ENCODE results near the gene SLF1. TPM values are rescaled to one million over a fixed set of nuclear protein-coding genes. Genes with fewer than 3 reads are reported as not detected.

The SLF1 gene
- total RNA-seq, 1 experiment from 2014 or later, result 22.7 TPM

DNA sequence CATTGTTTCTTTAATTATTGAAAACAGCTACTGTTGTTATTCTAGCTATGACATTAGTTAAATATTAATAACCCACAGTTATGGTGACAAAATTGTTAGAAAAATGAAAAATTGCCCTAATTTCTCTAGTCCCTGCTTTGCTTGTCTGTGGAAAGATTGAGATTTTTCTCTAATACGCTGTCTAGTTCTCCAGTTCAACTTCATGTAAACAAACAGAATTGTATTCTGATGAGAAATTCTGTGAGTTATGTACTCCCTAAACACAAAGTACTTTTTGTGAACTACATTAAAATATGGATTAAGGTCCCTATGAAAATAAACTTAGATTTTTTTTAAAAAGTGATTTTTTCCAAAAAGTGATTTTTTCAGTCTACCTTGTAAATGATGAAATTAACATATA lies 8.7 kb downstream of the SLF1 start:
- H3K36me3 ChIP-seq (replicated peaks; ENCODE audit: control insufficient read depth, insufficient read depth, low read length), result peaks cover 1% of the 10 kb centered on the region; the same call in 1 of the 2 replicates
- H3K27me3 ChIP-seq (ENCODE audit: control insufficient read depth, insufficient read depth, low read length), result no peaks in the 10 kb centered on the region
- no peak overlapping the region for H3K4me3 ChIP-seq (ENCODE audit: insufficient read depth, low read depth, low read length)
- no peak for DNase-seq

GRCh38 chr5:94632024-94632423 lies 13.6 kb downstream of the SLF1 start:
- Histone ChIP-seq H3K36me3 (replicated peaks; ENCODE audit: control insufficient read depth, insufficient read depth, low read length) (peaks cover 1% of the 10 kb centered on the region; the same call in 1 of the 2 replicates), H3K4me3 (ENCODE audit: insufficient read depth, low read depth, low read length) (no peak overlapping the region), H3K27me3 (ENCODE audit: control insufficient read depth, insufficient read depth, low read length) (no peaks in the 10 kb centered on the region)
- DNase-seq, result no peak

GRCh38 chr5:94640176-94640575 lies 21.7 kb downstream of the SLF1 start:
- Histone ChIP-seq H3K4me3 (ENCODE audit: insufficient read depth, low read depth, low read length) (no peak overlapping the region), H3K36me3 (replicated peaks; ENCODE audit: control insufficient read depth, insufficient read depth, low read length) (no peaks in the 10 kb centered on the region; the same call in 1 of the 2 replicates), H3K27me3 (ENCODE audit: control insufficient read depth, insufficient read depth, low read length) (no peaks in the 10 kb centered on the region)
- no peak for DNase-seq

- no peak for DNase-seq
- Histone ChIP-seq H3K27me3 (ENCODE audit: control insufficient read depth, insufficient read depth, low read length) (no peaks in the 10 kb centered on the region), H3K4me3 (ENCODE audit: insufficient read depth, low read depth, low read length) (no peak overlapping the region), H3K36me3 (replicated peaks; ENCODE audit: control insufficient read depth, insufficient read depth, low read length) (no peaks in the 10 kb centered on the region)
Observed at GRCh38 chr5:94645053-94645452, 26.6 kb downstream of the SLF1 start.

DNA sequence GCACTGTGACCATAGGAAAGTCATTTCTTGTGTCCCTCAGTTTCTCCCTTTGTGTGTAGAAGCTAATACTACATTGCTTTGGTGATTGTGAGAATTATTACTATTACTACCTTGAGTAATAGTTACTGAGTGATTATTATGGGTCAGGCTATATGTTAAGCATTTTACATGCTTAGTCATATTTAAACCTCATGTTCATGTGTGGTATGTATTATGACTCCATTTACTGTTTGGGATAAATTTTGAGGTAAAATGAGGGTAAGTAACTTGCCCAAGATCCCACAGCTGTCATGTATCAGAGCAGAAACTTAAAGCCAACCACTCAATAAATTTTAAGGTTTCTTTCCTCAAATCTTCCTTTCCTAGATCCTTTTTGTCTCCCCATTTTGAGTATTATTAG lies 28.3 kb downstream of the SLF1 start:
- no peak for DNase-seq
- Histone ChIP-seq H3K27me3 (ENCODE audit: control insufficient read depth, insufficient read depth, low read length) (no peaks in the 10 kb centered on the region), H3K4me3 (ENCODE audit: insufficient read depth, low read depth, low read length) (no peak overlapping the region), H3K36me3 (replicated peaks; ENCODE audit: control insufficient read depth, insufficient read depth, low read length) (no peaks in the 10 kb centered on the region)

GRCh38 chr5:94649874-94650273 lies 31.4 kb downstream of the SLF1 start:
- H3K36me3 ChIP-seq (replicated peaks; ENCODE audit: control insufficient read depth, insufficient read depth, low read length), result no peaks in the 10 kb centered on the region
- H3K4me3 ChIP-seq (ENCODE audit: insufficient read depth, low read depth, low read length), result no peak overlapping the region
- H3K27me3 ChIP-seq (ENCODE audit: control insufficient read depth, insufficient read depth, low read length), result no peaks in the 10 kb centered on the region
- no peak for DNase-seq

DNA sequence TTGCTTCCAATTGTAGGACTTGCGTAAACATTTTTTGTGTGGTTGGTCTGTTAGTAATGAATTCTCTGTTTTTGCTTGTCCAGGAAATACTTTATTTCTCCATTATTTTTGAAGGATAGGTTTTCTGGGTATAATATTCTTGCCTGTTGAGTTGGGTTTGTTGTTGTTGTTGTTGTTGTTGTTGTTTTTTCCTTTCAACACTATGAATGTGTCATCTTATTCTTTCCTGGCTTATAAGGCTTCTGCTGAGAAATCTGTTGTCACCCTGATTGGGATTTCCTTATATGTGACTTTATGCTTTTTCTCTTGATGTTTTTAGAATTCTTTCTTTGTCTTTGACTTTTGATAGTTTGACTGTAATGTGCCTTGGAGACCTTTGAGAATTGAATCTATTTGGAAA lies 39.8 kb downstream of the SLF1 start:
- Histone ChIP-seq H3K27me3 (ENCODE audit: control insufficient read depth, insufficient read depth, low read length) (no peaks in the 10 kb centered on the region), H3K36me3 (replicated peaks; ENCODE audit: control insufficient read depth, insufficient read depth, low read length) (no peaks in the 10 kb centered on the region), H3K4me3 (ENCODE audit: insufficient read depth, low read depth, low read length) (no peak overlapping the region)
- DNase-seq, result no peak

DNA sequence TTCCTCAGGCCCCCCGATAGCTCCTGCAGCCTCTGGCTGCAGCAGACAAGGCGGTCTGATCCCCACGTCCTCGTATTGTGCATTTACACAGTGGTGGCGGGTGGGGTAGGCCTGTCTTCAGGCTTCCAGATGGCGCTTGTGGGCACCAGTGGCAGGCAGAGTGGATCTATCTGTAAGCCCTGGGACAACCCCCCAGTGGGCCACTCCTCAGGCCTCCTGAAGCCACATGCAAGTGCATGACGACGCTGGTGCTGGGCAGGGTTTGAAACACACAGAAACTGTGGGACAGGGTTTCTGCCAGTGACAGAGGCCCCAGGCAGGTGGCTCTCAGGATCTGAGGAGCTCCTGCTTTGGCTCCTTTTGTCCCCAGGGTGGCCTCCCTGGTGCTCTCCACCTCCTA lies 42.0 kb downstream of the SLF1 start:
- H3K36me3 ChIP-seq (replicated peaks; ENCODE audit: control insufficient read depth, insufficient read depth, low read length), result no peaks in the 10 kb centered on the region; the same call in 1 of the 2 replicates
- no peaks in the 10 kb centered on the region for H3K27me3 ChIP-seq (ENCODE audit: control insufficient read depth, insufficient read depth, low read length)
- no peak for DNase-seq
- H3K4me3 ChIP-seq (ENCODE audit: insufficient read depth, low read depth, low read length), result no peak overlapping the region

- H3K36me3 ChIP-seq (replicated peaks; ENCODE audit: control insufficient read depth, insufficient read depth, low read length), result no peaks in the 10 kb centered on the region; the same call in 1 of the 2 replicates
- H3K27me3 ChIP-seq (ENCODE audit: control insufficient read depth, insufficient read depth, low read length), result no peaks in the 10 kb centered on the region
- no peak overlapping the region for H3K4me3 ChIP-seq (ENCODE audit: insufficient read depth, low read depth, low read length)
- no peak for DNase-seq
Observed at GRCh38 chr5:94661086-94661485, 42.6 kb downstream of the SLF1 start.

DNA sequence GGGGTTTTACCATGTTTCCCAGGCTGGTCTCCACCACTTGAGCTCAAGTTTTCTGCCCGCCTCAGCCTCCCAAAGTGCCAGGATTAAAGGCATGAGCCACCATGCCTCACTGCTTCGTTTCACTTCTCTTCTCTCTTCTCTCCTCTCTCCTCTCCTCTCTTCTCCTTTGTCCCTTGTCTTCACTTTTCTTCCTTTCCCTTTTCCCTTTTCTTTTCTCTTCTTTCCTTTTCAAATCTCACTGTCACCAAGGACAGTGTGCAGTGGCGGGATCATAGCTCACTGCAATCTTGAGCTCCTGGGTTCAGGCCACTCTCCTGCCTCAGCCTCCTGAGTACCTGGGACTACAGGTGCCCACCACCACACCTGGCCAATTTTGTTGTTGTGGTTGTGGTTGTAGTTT lies 49.5 kb downstream of the SLF1 start:
- no peaks in the 10 kb centered on the region for H3K27me3 ChIP-seq (ENCODE audit: control insufficient read depth, insufficient read depth, low read length)
- no peak for DNase-seq
- H3K36me3 ChIP-seq (replicated peaks; ENCODE audit: control insufficient read depth, insufficient read depth, low read length), result no peaks in the 10 kb centered on the region; the same call in 1 of the 2 replicates
- no peak overlapping the region for H3K4me3 ChIP-seq (ENCODE audit: insufficient read depth, low read depth, low read length)

GRCh38 chr5:94670726-94671125 lies 52.3 kb downstream of the SLF1 start:
- H3K36me3 ChIP-seq (replicated peaks; ENCODE audit: control insufficient read depth, insufficient read depth, low read length), result no peaks in the 10 kb centered on the region; the same call in none of the 2 replicates

DNA sequence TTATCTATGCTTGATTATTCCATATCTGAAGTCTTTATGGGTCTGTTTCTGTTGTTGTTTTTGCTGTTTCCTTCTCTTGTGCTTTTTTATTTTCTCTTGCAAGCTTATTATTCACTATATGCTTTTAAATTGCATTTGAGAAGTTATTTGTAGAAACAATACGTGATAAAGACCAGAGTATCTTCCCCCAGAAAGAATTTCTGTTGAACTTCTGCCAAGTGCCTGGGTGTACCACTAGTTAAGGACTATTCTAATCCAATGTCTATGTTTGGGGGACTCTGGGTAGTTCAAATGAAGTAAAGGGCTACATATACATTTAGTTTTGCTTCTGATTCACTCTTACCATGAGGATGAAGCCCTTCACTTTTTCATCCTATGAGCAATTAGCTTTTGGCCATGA lies 54.3 kb downstream of the SLF1 start:
- no peak overlapping the region for H3K4me3 ChIP-seq (ENCODE audit: insufficient read depth, low read depth, low read length)
- no peak for DNase-seq
- H3K36me3 ChIP-seq (replicated peaks; ENCODE audit: control insufficient read depth, insufficient read depth, low read length), result peaks cover 5% of the 10 kb centered on the region
- H3K27me3 ChIP-seq (ENCODE audit: control insufficient read depth, insufficient read depth, low read length), result no peaks in the 10 kb centered on the region

More at GRCh38 chr5:94670726-94671125, 52.3 kb downstream of the SLF1 start:
- Histone ChIP-seq H3K4me3 (ENCODE audit: insufficient read depth, low read depth, low read length) (no peak overlapping the region), H3K27me3 (ENCODE audit: control insufficient read depth, insufficient read depth, low read length) (no peaks in the 10 kb centered on the region)
- DNase-seq, result no peak

GRCh38 chr5:94674490-94675382 lies 56.3 kb downstream of the SLF1 start:
- no peak overlapping the region for H3K4me3 ChIP-seq (ENCODE audit: insufficient read depth, low read depth, low read length)
- DNase-seq, result no peak
- no peaks in the 10 kb centered on the region for H3K27me3 ChIP-seq (ENCODE audit: control insufficient read depth, insufficient read depth, low read length)
- H3K36me3 ChIP-seq (replicated peaks; ENCODE audit: control insufficient read depth, insufficient read depth, low read length), result peaks cover 5% of the 10 kb centered on the region

DNA sequence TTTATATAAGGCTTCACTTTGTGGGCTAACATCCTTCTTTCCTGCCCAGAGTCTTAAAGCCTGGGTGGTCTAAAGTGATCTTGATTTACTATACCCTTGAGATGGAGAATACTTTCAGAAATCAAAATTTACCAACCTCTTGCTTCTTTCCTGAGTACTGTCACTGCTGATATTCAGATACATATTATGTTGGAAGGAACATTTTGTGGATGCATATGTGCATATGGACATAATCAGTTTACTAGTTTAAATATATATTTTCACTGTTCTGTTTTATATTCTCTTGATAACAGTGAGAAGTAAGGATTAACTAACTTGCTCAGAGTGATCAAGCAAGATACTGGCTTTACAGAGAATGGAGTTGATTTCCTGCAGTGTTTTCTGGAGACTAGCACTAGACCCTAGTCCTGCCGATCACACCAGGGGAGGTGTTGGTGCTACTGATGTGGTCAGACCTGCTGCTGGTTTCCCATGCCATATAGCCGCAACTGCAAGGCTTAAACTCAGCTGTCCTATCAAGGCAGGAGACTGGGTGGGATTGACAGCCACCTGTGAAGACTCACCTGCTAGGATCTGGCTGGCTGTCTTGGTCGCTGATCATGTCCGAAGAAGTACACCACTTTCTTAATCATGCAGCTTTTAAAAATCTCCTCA lies 57.6 kb downstream of the SLF1 start:
- H3K27me3 ChIP-seq (ENCODE audit: control insufficient read depth, insufficient read depth, low read length), result no peaks in the 10 kb centered on the region
- no peak overlapping the region for H3K4me3 ChIP-seq (ENCODE audit: insufficient read depth, low read depth, low read length)
- peaks cover 5% of the 10 kb centered on the region for H3K36me3 ChIP-seq (replicated peaks; ENCODE audit: control insufficient read depth, insufficient read depth, low read length)
- no peak for DNase-seq
